Motor neuron (in vitro differentiated cells): ENCODE measurements around the gene GPR151. TPM values are rescaled to one million over a fixed set of nuclear protein-coding genes. Genes with fewer than 3 reads are reported as not detected.

Experiments used
- ATAC-seq, 8 experiments: fragments of 200-7000 bp; cut with Tn5 transposase; replicated peaks in 6 of 8; 2 replicates each; pipeline ENCODE4 v1.8.0; 2021; ENCODE audit warnings: mild to moderate bottlenecking in 8 of 8, moderate library complexity in 8 of 8
- H3K27ac ChIP-seq, 2 donors: fragments of 250-450 bp; sonication (Bioruptor Pico); 2 replicates each; pipeline ENCODE4 v1.9.0; 2021; ENCODE audit warnings: antibody characterized with exemption in 2 of 2, mild to moderate bottlenecking in 2 of 2, moderate library complexity in 1 of 2
- H3K4me1 ChIP-seq, 2 donors: fragments of 250-450 bp; sonication (Bioruptor Pico); replicated peaks in 1 of 2; 2 replicates each; pipeline ENCODE4 v1.6.1; 2021; ENCODE audit warnings: antibody characterized with exemption in 2 of 2, mild to moderate bottlenecking in 2 of 2, moderate library complexity in 1 of 2
- H3K4me3 ChIP-seq, 5 donors: fragments of 250-450 bp; sonication (Bioruptor Pico); 2 replicates each; pipeline ENCODE4 v1.9.0; 2021; ENCODE audit warnings: antibody characterized with exemption in 5 of 5, mild to moderate bottlenecking in 5 of 5, moderate library complexity in 4 of 5
- WGBS, 10 experiments: fragments of 450-650 bp; shearing (Covaris generic); methylation state at CpG; one replicate each; pipeline ENCODE4 v1.0.0; 2022; 5-methylcytosine and 5-hydroxymethylcytosine counted together
- in situ Hi-C, 9 experiments: fragments of 400-800 bp; cut with MboI; loops; one replicate each; pipeline ENCODE4 v1.15.0; 2021; ENCODE audit warnings: low sequenced_read_pairs in 9 of 9, low pct_unique_long_range_greater_than_20kb in 2 of 9; ENCODE audit not compliant: unreplicated experiment in 9 of 9
- total RNA-seq, 8 experiments: library from RNA; unstranded; fragments of 300-600 nt; gene quantifications; 2 replicates each; pipeline versions ENCODE4 v1.2.3 to v1.2.4, GENCODE V29; 2022

The GPR151 gene
- total RNA-seq, 8 experiments from 2014 or later = 0.22 to 32.8 (median 0.51) TPM

DNA sequence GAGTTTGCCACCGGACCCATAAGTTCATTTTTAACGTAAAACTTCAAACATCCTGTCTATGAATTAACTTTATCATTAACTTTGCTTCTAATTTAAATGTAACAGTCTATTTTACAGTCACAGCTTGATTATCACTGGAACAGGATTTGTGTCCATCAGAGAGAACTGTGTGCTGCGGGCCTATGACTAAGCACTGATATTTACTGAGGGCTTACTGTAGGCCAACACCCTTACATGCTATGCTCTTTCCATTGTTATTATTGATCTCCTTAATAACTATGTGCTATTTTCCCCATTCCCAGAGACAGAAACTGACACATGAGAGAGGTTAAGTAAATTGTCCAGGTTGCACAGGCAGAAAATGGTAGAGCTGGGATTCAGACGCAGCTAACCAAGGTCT lies 24.0 kb upstream of the GPR151 start:
- Histone ChIP-seq H3K27ac (no peak overlapping the region), H3K4me3 (no peak overlapping the region), H3K4me1 (peaks cover 8 to 10% of the 10 kb centered on the region in 2 donors)
- in situ Hi-C loops = loop anchor here (10.0 to 25.0 kb wide), 4 partner anchors 422 to 822 kb away; no protein-coding TSS in a partner anchor
- WGBS, 10 experiments = 0 to 100% (median 80%) methylated on average over 1 to 4 of the region's 4 CpGs; no CpG with 5 or more reads in 1 of the 10 experiments
- ATAC-seq = peak in 2 of 8 experiments; percentile 56 to 61

DNA sequence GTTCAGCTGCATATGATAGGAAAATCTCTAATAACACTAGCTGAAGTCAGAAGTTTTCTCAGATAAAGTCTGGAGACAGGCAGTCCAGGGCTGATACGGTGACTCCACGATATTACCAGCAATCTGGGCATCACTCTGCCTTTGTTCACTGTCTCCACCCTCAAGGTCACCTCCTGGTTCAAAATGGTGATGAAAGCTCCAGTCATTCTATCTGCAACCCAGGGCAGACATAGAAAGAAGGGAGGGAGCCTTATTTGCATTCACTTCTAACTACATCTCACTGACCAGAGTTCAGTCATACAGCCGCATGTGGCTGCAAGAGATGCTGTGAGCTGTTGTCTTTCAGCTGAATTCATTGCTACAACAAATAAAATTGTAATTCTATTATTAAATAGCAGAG lies 22.4 kb upstream of the GPR151 start:
- in situ Hi-C loops = loop anchor here (10.0 to 25.0 kb wide), 4 partner anchors 424 to 824 kb away; no protein-coding TSS in a partner anchor
- Histone ChIP-seq H3K27ac (no peak overlapping the region), H3K4me3 (no peak overlapping the region), H3K4me1 (peaks cover 8 to 10% of the 10 kb centered on the region in 2 donors)
- WGBS, 10 experiments = 40 to 100% (median 89%) methylated on average over 1 to 2 of the region's 3 CpGs; no CpG with 5 or more reads in 5 of the 10 experiments
- peak in 7 of 8 experiments; percentile 11 to 82 (median 41) for ATAC-seq

DNA sequence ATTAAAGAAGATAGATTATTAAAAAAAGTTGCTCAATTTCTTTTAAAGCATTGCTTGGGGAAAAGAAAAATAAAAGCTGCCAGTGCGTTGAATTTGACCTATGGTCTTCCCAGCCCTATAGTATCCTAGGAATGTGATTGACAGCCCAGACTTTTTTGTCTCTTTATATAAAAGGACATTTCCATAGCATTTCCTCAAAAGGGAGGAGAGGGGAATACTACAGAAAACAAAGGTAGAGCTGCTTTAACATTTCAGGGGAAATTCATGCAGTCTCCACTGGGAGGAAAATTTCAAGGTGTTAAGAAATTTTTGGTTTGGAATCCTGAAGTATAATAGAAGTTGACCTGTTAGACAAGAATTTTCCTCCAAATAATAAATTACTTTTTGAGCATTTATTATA lies 17.9 kb upstream of the GPR151 start:
- peaks cover 5 to 8% of the 10 kb centered on the region in 2 donors for H3K4me1 ChIP-seq
- WGBS, 10 experiments = 0 to 14% methylated on average over 1 of the region's 1 CpG; no CpG with 5 or more reads in 8 of the 10 experiments
- H3K27ac ChIP-seq = no peak overlapping the region
- in situ Hi-C loops = loop anchor here (10.0 to 25.0 kb wide), 4 partner anchors 428 to 828 kb away; no protein-coding TSS in a partner anchor
- H3K4me3 ChIP-seq = no peak overlapping the region
- ATAC-seq = no peak

DNA sequence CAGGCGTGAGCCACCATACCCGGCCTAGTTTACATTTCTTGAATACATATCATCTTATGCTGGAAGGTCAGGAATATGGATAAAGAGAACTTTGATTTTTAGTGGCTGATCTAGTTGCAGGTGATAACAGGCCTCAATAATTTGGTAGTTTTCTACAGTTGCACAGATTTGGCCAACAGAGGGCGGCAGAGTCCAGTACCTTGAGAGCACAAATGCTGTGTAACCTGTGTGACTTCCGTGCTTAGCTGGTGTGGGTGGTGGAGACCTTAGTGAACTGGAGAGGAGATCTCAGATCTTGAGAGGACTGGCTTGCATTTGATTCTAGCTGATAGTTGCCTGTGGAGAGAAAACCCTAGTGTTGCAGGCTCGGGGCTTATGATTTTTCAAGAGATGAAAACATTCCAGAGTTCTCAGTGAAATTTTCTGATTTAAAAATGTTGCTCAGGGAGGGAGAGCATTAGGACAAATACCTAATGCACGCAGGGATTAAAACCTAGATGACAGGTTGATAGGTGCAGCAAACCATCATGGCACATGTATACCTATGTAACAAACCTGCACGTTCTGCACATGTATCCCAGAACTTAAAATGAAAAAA lies 17.4 kb upstream of the GPR151 start:
- no peak overlapping the region for H3K4me3 ChIP-seq

DNA sequence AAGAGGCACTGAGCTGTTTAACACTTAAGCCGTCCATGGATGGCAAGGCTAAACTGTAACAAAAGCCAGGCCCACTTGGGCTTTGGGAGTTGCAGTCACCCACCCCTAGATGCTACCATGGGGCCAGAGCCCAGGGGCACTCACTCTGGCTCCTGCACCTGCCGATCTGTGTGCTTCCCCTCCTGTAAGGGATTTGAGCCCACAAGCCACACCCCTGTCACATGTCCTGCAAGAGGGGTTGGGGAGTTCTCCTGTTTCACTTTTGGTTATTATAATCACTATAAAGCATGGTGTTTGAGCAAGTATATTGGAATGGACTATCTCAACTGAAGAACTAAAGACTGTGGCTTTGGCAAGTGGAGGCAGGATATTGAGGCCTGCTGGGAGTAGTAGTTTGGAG lies 14.0 kb upstream of the GPR151 start:
- H3K27ac ChIP-seq = no peak overlapping the region
- no peak overlapping the region for H3K4me3 ChIP-seq
- in situ Hi-C loops = loop anchor here (10.0 to 25.0 kb wide), 4 partner anchors 432 to 832 kb away; no protein-coding TSS in a partner anchor
- H3K4me1 ChIP-seq = no peaks in the 10 kb centered on the region
- ATAC-seq = no peak
- WGBS, 10 experiments = 0 to 100% (median 70%) methylated on average over 1 to 2 of the region's 2 CpGs; no CpG with 5 or more reads in 4 of the 10 experiments

More for the DNA sequence above, 17.4 kb upstream of the GPR151 start:
- ATAC-seq = peak; percentile 69 to 94 (median 81)
- in situ Hi-C loops = loop anchor here (10.0 to 25.0 kb wide), 4 partner anchors 429 to 829 kb away; no protein-coding TSS in a partner anchor
- 0 to 65% (median 27%) methylated on average over 1 to 6 of the region's 7 CpGs for WGBS, 10 experiments
- Histone ChIP-seq H3K27ac (no peak overlapping the region), H3K4me1 (peaks cover 2 to 4% of the 10 kb centered on the region in 2 donors)

DNA sequence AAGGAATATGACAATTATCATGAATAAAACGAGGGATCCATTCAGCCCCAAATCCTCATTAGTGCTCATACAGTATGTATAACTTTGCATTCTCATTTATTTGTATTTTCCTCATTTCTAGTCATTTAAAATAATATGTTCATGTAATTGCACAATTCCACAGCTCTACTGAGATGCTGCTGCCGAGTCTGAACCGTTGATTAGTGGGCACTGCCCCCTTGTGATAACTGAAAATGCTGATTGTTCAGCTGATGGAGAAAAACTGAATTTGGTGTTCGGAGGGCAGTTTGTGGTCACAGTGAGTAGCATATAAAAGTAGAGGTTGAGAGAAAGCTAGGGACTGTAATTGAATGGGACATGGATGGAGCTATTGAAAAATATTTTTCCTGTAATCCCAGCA lies 12.2 kb upstream of the GPR151 start:
- in situ Hi-C loops = loop anchor here (25.0 kb wide), 3 partner anchors 434 to 834 kb away; no protein-coding TSS in a partner anchor
- 8 to 83% (median 62%) methylated on average over 1 to 4 of the region's 4 CpGs; no CpG with 5 or more reads in 2 of the 10 experiments for WGBS, 10 experiments
- Histone ChIP-seq H3K4me3 (no peak overlapping the region), H3K4me1 (no peaks in the 10 kb centered on the region), H3K27ac (no peak overlapping the region)
- ATAC-seq = peak in 3 of 8 experiments; percentile 30 to 82 (median 64)

DNA sequence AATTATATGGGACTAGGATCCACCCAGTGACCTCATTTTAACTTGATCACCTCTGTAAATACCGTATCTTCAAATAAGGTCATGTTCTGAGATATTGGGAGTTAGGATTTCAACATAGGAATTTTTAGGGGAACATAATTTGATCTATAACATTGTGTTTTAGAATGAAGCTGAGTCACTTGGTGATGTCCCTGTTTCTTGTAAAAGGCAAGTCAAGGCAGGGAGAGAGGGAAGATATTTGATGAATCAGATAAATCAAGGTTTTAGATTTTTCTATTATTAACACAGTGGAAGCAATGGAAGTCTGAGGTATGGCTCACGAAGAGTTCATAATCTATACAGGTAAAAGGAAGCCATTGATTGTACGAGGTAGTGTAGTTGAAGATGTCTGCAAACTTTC lies 11.8 kb upstream of the GPR151 start:
- 49 to 100% (median 79%) methylated on average over 1 to 3 of the region's 3 CpGs for WGBS, 10 experiments
- in situ Hi-C loops = loop anchor here (25.0 kb wide), 3 partner anchors 435 to 835 kb away; no protein-coding TSS in a partner anchor
- no peak overlapping the region for H3K4me3 ChIP-seq
- no peak overlapping the region for H3K27ac ChIP-seq
- no peaks in the 10 kb centered on the region for H3K4me1 ChIP-seq
- no peak for ATAC-seq

DNA sequence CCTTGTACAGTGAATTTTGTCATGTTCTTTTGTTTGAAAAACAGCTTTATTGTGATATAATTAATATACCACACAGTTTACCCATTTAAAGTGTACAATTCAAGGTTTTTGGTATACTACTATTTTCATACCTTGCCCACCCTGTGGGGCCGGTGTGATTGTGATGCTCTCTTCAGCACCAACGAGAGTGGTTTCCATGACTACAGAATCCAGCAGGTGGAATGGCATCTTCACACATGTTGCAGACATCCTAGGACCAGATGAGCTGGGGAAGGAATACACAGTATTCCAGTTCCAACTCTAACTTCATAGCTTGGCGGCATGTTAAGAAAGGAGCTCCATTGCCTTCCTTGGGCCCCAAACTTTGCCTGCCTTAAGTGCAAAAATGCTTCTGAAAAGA lies 7.7 kb upstream of the GPR151 start:
- no peak overlapping the region for H3K4me3 ChIP-seq
- no peak overlapping the region for H3K27ac ChIP-seq
- H3K4me1 ChIP-seq = no peaks in the 10 kb centered on the region
- no peak for ATAC-seq
- in situ Hi-C loops = no loop called here
- WGBS, 10 experiments = 0 to 100% (median 62%) methylated on average over 1 to 3 of the region's 3 CpGs; no CpG with 5 or more reads in 2 of the 10 experiments

DNA sequence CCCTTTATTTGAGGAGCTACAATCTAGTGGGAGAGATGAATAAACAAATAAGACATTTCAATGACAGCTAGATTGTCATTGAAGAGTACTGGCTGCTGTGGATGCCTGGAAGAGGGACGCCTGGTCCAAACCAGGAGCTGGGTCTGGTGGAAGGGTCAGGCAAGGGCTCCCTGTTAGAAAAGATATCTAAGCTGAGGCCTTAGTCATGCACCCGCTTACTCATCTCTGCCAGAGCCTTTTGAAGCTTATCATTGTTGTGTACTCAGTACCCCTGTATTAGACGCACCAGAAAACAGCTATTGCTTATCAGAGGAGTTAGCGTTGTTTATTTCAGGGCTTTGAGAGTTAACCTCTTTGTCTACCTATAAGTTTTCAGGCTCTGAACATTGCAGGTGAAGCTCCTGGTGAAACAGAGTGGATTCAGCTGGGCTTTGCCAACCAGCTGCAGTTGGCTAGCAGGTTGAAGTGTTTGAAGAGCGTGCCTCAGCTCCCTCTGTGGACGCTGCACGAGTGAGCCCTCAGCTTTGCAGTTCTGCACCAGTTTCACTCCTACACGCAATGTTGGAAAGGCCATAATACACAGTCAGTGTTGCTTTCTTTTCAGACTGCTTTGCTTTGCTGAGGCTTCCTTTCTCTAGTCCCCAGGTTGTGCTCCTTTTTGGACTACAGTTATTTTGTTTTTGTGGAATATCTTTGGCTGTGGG lies 5.6 kb upstream of the GPR151 start:
- Histone ChIP-seq H3K4me1 (no peaks in the 10 kb centered on the region), H3K4me3 (no peak overlapping the region), H3K27ac (no peak overlapping the region)
- ATAC-seq = no peak
- 43 to 94% (median 63%) methylated on average over 2 to 7 of the region's 8 CpGs; no CpG with 5 or more reads in 2 of the 10 experiments for WGBS, 10 experiments
- in situ Hi-C loops = no loop called here

DNA sequence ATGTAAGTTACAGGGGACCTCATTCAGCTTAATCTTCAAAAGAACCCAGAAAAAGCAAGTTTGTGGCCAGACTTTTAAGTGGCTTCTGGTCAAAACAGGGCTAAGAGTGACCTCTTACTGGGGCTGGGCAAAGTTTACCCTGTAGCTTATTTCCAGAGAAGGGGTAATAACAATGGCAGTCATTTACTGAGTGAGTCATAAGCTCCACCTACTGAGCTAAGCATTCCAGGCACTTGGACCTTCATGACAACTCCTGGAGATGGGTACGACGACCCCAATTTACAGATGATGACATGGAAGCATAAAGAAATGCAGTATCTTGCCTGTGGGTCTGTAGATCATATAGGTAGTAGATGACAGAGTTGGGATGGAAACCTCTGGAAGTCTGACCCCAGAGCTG lies 4.7 kb upstream of the GPR151 start:
- Histone ChIP-seq H3K4me1 (no peaks in the 10 kb centered on the region), H3K27ac (no peak overlapping the region), H3K4me3 (no peak overlapping the region)
- WGBS, 10 experiments = 42 to 100% (median 67%) methylated on average over 1 to 2 of the region's 2 CpGs; no CpG with 5 or more reads in 5 of the 10 experiments
- no peak for ATAC-seq
- in situ Hi-C loops = no loop called here

DNA sequence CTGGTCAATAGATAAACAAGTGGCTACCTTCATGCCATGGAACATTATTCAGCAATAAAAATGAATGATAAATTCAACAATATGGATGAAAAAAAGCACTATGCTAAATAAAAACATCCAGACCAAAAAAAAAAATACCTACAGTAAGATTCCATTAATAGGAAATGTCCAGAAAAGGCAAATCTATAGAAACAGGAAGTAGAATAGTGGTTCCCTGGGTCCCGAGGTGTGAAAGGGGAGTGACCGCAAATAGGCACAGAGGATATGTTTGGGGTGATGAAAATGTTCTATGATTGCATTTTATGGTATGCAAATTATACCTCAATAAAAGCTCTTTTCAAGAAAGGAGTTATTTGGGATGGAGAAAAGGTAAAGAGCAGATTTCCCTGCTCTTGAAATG lies 3.6 kb upstream of the GPR151 start:
- H3K4me1 ChIP-seq = no peaks in the 10 kb centered on the region
- H3K4me3 ChIP-seq = no peak overlapping the region
- no peak overlapping the region for H3K27ac ChIP-seq
- 50 to 90% (median 74%) methylated on average over 2 of the region's 2 CpGs; no CpG with 5 or more reads in 2 of the 10 experiments for WGBS, 10 experiments
- in situ Hi-C loops = no loop called here
- no peak for ATAC-seq

DNA sequence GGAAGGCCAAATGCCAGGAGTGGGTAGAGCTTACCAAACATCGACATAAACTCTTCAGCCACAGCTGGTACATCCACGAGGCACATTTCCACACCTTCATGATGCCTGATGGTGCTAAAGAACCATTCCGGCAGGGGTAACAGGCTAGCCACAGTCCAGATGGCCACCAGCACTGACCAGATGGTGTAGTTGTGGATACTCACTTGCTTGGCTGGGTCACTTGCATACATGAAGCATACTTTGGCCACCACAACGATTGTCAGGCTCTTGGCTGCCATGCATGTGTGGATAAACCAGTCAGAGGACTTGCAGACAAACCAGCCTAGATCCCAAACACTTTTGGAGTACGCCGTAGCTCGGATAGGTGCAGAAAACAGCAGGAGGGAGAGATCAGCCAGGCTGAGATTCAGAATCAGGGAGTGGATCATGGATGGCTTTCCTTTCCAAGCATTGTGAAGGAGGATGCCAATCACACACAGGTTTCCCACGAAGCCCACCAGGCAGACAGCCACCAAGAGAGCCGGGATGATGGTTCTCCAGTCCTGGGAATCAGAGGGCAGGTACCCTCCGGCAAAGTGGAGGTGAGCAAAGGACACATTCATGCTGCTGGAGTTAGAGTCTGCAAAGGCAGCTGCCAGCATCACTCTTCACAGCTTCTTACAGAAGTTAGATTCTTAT lies 378 bp downstream of the GPR151 start:
- WGBS, 10 experiments = 33 to 100% (median 87%) methylated on average over 1 to 6 of the region's 10 CpGs; no CpG with 5 or more reads in 1 of the 10 experiments
- no peaks in the 10 kb centered on the region for H3K4me1 ChIP-seq
- ATAC-seq = peak in 2 of 8 experiments; percentile 23 to 36
- H3K4me3 ChIP-seq = no peak overlapping the region
- in situ Hi-C loops = no loop called here
- H3K27ac ChIP-seq = no peak overlapping the region

DNA sequence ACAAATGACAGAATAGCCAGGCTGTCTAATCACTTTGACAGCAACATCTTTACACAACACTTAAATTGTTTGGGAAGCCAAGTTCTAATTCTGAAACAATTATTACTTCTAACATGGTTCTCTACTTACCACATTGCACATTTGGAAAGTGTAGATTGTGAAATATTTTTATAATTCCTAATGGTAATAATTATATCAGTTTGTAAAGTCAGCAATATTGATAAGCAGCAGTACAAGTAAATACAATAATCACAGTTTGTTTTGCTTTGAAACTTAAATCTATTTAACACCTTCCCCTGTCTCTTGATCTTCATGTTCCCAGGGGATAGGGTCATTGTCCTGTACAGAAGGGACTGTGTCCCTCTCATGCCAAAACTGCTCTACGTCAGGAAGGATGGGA lies 1.4 kb downstream of the GPR151 start:
- ATAC-seq = no peak
- WGBS, 10 experiments = 80 to 100% (median 89%) methylated on average over 1 of the region's 1 CpG; no CpG with 5 or more reads in 3 of the 10 experiments
- Histone ChIP-seq H3K4me3 (no peak overlapping the region), H3K4me1 (no peaks in the 10 kb centered on the region), H3K27ac (no peak overlapping the region)
- in situ Hi-C loops = no loop called here
